GM23338 (cell line): ENCODE results near the gene PPP6R2. TPM values are rescaled to one million over a fixed set of nuclear protein-coding genes. Genes with fewer than 3 reads are reported as not detected.

Source experiments
- ATAC-seq: fragments of 200-7000 bp; cut with Tn5 transposase; 3 replicates; pipeline ENCODE4 v1.9.1; 2020
- DNase-seq: peaks from one replicate; pipeline ENCODE4 v3.0.0-alpha.2; 2015; ENCODE audit warnings: low spot score
- H2AFZ ChIP-seq: fragments of 200-600 bp; sonication (generic); 2 replicates; pipeline ENCODE4 v1.8.0; 2016; ENCODE audit warnings: antibody characterized with exemption, mild to moderate bottlenecking, moderate library complexity
- H3F3A ChIP-seq: fragments of 200-600 bp; sonication (generic); replicated peaks from 2 replicates; pipeline ENCODE4 v1.8.0; 2017; ENCODE audit warnings: antibody characterized with exemption, mixed run types, low read depth
- H3K27ac ChIP-seq: fragments of 200-600 bp; sonication (generic); 2 replicates; pipeline ENCODE4 v1.6.1; 2016; ENCODE audit warnings: low read depth
- H3K27me3 ChIP-seq: fragments of 200-600 bp; sonication (generic); 2 replicates; pipeline ENCODE4 v1.8.0; 2016; ENCODE audit warnings: mild to moderate bottlenecking, mixed run types, moderate library complexity; ENCODE audit not compliant: insufficient read depth
- H3K36me3 ChIP-seq: fragments of 200-600 bp; sonication (generic); 2 replicates; pipeline ENCODE4 v1.8.0; 2016; ENCODE audit warnings: mild to moderate bottlenecking; ENCODE audit not compliant: insufficient read depth
- H3K4me1 ChIP-seq: fragments of 200-600 bp; sonication (generic); 2 replicates; pipeline ENCODE4 v1.8.0; 2016; ENCODE audit warnings: mild to moderate bottlenecking, moderate library complexity; ENCODE audit not compliant: insufficient read depth
- H3K4me2 ChIP-seq: fragments of 200-600 bp; sonication (generic); 2 replicates; pipeline ENCODE4 v1.7.1; 2017; ENCODE audit warnings: mixed run types
- H3K4me3 ChIP-seq: fragments of 200-600 bp; sonication (generic); 2 replicates; pipeline ENCODE4 v1.6.1; 2016; ENCODE audit warnings: mixed run types
- H3K79me2 ChIP-seq: fragments of 200-600 bp; sonication (generic); replicated peaks from 2 replicates; pipeline ENCODE4 v1.8.0; 2017; ENCODE audit warnings: mild to moderate bottlenecking; ENCODE audit not compliant: insufficient read depth
- H3K9me2 ChIP-seq: fragments of 200-600 bp; sonication (generic); 2 replicates; pipeline ENCODE4 v1.8.0; 2017; ENCODE audit not compliant: insufficient read depth
- H4K20me1 ChIP-seq: fragments of 200-600 bp; sonication (generic); replicated peaks from 2 replicates; pipeline ENCODE4 v1.8.0; 2017; ENCODE audit warnings: mild to moderate bottlenecking; ENCODE audit not compliant: insufficient read depth
- H3K27ac Mint-ChIP-seq: 2 replicates; pipeline ENCODE4 v1.8.0; 2020; ENCODE audit warnings: inconsistent platforms, mild to moderate bottlenecking, moderate library complexity, mixed read lengths
- H3K27me3 Mint-ChIP-seq: 3 replicates; pipeline ENCODE4 v1.8.0; 2022; ENCODE audit warnings: low read depth, mild to moderate bottlenecking, moderate library complexity, mixed read lengths, inconsistent platforms; ENCODE audit not compliant: insufficient read depth, poor library complexity
- H3K36me3 Mint-ChIP-seq: 3 replicates; pipeline ENCODE4 v1.8.0; 2021; ENCODE audit warnings: low read depth, mild to moderate bottlenecking, inconsistent platforms, moderate library complexity, mixed read lengths
- H3K4me1 Mint-ChIP-seq: 3 replicates; pipeline ENCODE4 v1.8.0; 2020; ENCODE audit warnings: mild to moderate bottlenecking, inconsistent platforms, mixed read lengths
- H3K4me3 Mint-ChIP-seq: 3 replicates; pipeline ENCODE4 v1.8.0; 2021; ENCODE audit warnings: moderate library complexity, mild to moderate bottlenecking, inconsistent platforms, mixed read lengths
- H3K9me3 Mint-ChIP-seq: 3 replicates; pipeline ENCODE4 v1.8.0; 2020; ENCODE audit warnings: moderate library complexity, mild to moderate bottlenecking, inconsistent platforms, mixed read lengths
- EZH2 ChIP-seq: fragments of 200-600 bp; sonication (generic); IDR thresholded peaks from one replicate; pipeline ENCODE4 v1.8.0; 2017; ENCODE audit warnings: antibody characterized with exemption, mild to moderate bottlenecking, low read depth; ENCODE audit not compliant: unreplicated experiment
- EZH2phosphoT487 ChIP-seq: fragments of 200-600 bp; sonication (generic); IDR thresholded peaks from one replicate; pipeline ENCODE4 v1.8.1; 2018; ENCODE audit warnings: antibody characterized with exemption; ENCODE audit not compliant: unreplicated experiment
- JUNB ChIP-seq: IDR thresholded peaks from one replicate; pipeline ENCODE4 v1.6.1; 2016; ENCODE audit warnings: antibody characterized with exemption; ENCODE audit not compliant: unreplicated experiment
- NANOG ChIP-seq: IDR thresholded peaks from 2 replicates; pipeline ENCODE4 v1.6.1; 2016; ENCODE audit warnings: antibody characterized with exemption, borderline replicate concordance
- POLR2AphosphoS5 ChIP-seq: IDR thresholded peaks from 2 replicates; pipeline ENCODE4 v1.6.1; 2016; ENCODE audit warnings: antibody characterized with exemption, low read depth
- ZNF114 ChIP-seq: fragments of 250-450 bp; sonication (Bioruptor Pico); IDR thresholded peaks from 2 replicates; pipeline ENCODE4 v1.5.0; 2020; ENCODE audit warnings: mild to moderate bottlenecking, moderate library complexity
- ZNF331 ChIP-seq: fragments of 250-450 bp; sonication (Bioruptor Pico); IDR thresholded peaks from 2 replicates; pipeline ENCODE4 v1.5.0; 2020; ENCODE audit warnings: low read depth, mild to moderate bottlenecking, moderate library complexity
- polyA plus RNA-seq: library from polyadenylated mRNA; unstranded; fragments of >200 nt; fragmentation: Nextera tagmentation; extraction: Ambion mirVana; gene quantifications from 2 replicates; pipeline ENCODE4 v1.2.1, GENCODE V29; 2016
- total RNA-seq: library from RNA; depleted of rRNA; stranded (reverse); fragments of >200 nt; shearing (Covaris generic); gene quantifications from 2 replicates; pipeline ENCODE4 v1.2.3, GENCODE V29; 2014
- TF ChIP-seq, protein P1 (sequence below): IDR thresholded peaks from 2 replicates; pipeline ENCODE4 v1.6.1; 2016; ENCODE audit warnings: antibody characterized with exemption
- TF ChIP-seq, protein P2 (sequence below): fragments of 250-450 bp; sonication (Bioruptor Pico); IDR thresholded peaks from 2 replicates; pipeline ENCODE4 v1.5.0; 2020; ENCODE audit warnings: mild to moderate bottlenecking, moderate library complexity
- TF ChIP-seq, protein P3 (sequence below): IDR thresholded peaks from one replicate; pipeline ENCODE4 v1.6.1; 2018; ENCODE audit warnings: antibody characterized with exemption; ENCODE audit not compliant: unreplicated experiment
- TF ChIP-seq, protein P4 (sequence below), 2 experiments: fragments of 200-600 bp in 1 of 2; sonication (generic) in 1 of 2; conservative IDR thresholded peaks; 2 replicates each; pipeline versions ENCODE4 v1.5.1 to v1.6.1; 2016 to 2017; ENCODE audit warnings: antibody characterized with exemption in 2 of 2, low read depth in 2 of 2, mild to moderate bottlenecking in 2 of 2, moderate library complexity in 1 of 2

PPP6R2 gene
- total and polyA plus RNA-seq, 2 experiments from 2014 or later: 11.9 to 45.8 TPM

GRCh38 chr22:50463188-50463900, 120.2 kb downstream of the PPP6R2 start:
- no peaks in the 10 kb centered on the region for H3K36me3 ChIP-seq

More at GRCh38 chr22:50463188-50463900, 120.2 kb downstream of the PPP6R2 start:
- Histone ChIP-seq H2AFZ (no peak overlapping the region), H3K4me3 (no peak overlapping the region), H3K27ac (no peak overlapping the region), H3K27me3 (no peaks in the 10 kb centered on the region), H3F3A (0 out of 2 replicates have a peak, but pooled peaks cover 3% of the 10 kb centered on the region), H3K4me2 (no peak overlapping the region), H3K9me2 (no peaks in the 10 kb centered on the region), H3K4me1 (no peaks in the 10 kb centered on the region), H4K20me1 (peaks cover 6% of the 10 kb centered on the region), H3K79me2 (peaks cover 2% of the 10 kb centered on the region)
- peaks cover 40% of the 10 kb centered on the region for H3K36me3 Mint-ChIP-seq
- peaks cover 4% of the 10 kb centered on the region for H3K27me3 Mint-ChIP-seq
- no peaks in the 10 kb centered on the region for H3K9me3 Mint-ChIP-seq
- ATAC-seq (no peak), DNase-seq (no peak)
- no peak overlapping the region for H3K4me3 Mint-ChIP-seq
- TF ChIP-seq, protein P1, sequence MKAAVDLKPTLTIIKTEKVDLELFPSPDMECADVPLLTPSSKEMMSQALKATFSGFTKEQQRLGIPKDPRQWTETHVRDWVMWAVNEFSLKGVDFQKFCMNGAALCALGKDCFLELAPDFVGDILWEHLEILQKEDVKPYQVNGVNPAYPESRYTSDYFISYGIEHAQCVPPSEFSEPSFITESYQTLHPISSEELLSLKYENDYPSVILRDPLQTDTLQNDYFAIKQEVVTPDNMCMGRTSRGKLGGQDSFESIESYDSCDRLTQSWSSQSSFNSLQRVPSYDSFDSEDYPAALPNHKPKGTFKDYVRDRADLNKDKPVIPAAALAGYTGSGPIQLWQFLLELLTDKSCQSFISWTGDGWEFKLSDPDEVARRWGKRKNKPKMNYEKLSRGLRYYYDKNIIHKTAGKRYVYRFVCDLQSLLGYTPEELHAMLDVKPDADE: no peak
- TF ChIP-seq POLR2AphosphoS5 (no peak), EZH2phosphoT487 (no peak), NANOG (no peak), JUNB (no peak), ZNF331 (CRISPR knock-in tag) (no peak), ZNF114 (CRISPR knock-in tag) (no peak), EZH2 (no peak)
- TF ChIP-seq, protein P2, sequence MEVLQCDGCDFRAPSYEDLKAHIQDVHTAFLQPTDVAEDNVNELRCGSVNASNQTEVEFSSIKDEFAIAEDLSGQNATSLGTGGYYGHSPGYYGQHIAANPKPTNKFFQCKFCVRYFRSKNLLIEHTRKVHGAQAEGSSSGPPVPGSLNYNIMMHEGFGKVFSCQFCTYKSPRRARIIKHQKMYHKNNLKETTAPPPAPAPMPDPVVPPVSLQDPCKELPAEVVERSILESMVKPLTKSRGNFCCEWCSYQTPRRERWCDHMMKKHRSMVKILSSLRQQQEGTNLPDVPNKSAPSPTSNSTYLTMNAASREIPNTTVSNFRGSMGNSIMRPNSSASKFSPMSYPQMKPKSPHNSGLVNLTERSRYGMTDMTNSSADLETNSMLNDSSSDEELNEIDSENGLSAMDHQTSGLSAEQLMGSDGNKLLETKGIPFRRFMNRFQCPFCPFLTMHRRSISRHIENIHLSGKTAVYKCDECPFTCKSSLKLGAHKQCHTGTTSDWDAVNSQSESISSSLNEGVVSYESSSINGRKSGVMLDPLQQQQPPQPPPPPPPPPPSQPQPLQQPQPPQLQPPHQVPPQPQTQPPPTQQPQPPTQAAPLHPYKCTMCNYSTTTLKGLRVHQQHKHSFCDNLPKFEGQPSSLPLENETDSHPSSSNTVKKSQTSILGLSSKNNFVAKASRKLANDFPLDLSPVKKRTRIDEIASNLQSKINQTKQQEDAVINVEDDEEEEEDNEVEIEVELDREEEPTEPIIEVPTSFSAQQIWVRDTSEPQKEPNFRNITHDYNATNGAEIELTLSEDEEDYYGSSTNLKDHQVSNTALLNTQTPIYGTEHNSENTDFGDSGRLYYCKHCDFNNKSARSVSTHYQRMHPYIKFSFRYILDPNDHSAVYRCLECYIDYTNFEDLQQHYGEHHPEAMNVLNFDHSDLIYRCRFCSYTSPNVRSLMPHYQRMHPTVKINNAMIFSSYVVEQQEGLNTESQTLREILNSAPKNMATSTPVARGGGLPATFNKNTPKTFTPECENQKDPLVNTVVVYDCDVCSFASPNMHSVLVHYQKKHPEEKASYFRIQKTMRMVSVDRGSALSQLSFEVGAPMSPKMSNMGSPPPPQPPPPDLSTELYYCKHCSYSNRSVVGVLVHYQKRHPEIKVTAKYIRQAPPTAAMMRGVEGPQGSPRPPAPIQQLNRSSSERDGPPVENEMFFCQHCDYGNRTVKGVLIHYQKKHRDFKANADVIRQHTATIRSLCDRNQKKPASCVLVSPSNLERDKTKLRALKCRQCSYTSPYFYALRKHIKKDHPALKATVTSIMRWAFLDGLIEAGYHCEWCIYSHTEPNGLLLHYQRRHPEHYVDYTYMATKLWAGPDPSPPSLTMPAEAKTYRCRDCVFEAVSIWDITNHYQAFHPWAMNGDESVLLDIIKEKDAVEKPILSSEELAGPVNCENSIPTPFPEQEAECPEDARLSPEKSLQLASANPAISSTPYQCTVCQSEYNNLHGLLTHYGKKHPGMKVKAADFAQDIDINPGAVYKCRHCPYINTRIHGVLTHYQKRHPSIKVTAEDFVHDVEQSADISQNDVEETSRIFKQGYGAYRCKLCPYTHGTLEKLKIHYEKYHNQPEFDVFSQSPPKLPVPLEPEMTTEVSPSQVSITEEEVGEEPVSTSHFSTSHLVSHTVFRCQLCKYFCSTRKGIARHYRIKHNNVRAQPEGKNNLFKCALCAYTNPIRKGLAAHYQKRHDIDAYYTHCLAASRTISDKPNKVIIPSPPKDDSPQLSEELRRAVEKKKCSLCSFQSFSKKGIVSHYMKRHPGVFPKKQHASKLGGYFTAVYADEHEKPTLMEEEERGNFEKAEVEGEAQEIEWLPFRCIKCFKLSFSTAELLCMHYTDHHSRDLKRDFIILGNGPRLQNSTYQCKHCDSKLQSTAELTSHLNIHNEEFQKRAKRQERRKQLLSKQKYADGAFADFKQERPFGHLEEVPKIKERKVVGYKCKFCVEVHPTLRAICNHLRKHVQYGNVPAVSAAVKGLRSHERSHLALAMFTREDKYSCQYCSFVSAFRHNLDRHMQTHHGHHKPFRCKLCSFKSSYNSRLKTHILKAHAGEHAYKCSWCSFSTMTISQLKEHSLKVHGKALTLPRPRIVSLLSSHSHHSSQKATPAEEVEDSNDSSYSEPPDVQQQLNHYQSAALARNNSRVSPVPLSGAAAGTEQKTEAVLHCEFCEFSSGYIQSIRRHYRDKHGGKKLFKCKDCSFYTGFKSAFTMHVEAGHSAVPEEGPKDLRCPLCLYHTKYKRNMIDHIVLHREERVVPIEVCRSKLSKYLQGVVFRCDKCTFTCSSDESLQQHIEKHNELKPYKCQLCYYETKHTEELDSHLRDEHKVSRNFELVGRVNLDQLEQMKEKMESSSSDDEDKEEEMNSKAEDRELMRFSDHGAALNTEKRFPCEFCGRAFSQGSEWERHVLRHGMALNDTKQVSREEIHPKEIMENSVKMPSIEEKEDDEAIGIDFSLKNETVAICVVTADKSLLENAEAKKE (CRISPR knock-in tag): no peak
- TF ChIP-seq, protein P3, sequence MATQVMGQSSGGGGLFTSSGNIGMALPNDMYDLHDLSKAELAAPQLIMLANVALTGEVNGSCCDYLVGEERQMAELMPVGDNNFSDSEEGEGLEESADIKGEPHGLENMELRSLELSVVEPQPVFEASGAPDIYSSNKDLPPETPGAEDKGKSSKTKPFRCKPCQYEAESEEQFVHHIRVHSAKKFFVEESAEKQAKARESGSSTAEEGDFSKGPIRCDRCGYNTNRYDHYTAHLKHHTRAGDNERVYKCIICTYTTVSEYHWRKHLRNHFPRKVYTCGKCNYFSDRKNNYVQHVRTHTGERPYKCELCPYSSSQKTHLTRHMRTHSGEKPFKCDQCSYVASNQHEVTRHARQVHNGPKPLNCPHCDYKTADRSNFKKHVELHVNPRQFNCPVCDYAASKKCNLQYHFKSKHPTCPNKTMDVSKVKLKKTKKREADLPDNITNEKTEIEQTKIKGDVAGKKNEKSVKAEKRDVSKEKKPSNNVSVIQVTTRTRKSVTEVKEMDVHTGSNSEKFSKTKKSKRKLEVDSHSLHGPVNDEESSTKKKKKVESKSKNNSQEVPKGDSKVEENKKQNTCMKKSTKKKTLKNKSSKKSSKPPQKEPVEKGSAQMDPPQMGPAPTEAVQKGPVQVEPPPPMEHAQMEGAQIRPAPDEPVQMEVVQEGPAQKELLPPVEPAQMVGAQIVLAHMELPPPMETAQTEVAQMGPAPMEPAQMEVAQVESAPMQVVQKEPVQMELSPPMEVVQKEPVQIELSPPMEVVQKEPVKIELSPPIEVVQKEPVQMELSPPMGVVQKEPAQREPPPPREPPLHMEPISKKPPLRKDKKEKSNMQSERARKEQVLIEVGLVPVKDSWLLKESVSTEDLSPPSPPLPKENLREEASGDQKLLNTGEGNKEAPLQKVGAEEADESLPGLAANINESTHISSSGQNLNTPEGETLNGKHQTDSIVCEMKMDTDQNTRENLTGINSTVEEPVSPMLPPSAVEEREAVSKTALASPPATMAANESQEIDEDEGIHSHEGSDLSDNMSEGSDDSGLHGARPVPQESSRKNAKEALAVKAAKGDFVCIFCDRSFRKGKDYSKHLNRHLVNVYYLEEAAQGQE: no peak
- TF ChIP-seq, protein P4, sequence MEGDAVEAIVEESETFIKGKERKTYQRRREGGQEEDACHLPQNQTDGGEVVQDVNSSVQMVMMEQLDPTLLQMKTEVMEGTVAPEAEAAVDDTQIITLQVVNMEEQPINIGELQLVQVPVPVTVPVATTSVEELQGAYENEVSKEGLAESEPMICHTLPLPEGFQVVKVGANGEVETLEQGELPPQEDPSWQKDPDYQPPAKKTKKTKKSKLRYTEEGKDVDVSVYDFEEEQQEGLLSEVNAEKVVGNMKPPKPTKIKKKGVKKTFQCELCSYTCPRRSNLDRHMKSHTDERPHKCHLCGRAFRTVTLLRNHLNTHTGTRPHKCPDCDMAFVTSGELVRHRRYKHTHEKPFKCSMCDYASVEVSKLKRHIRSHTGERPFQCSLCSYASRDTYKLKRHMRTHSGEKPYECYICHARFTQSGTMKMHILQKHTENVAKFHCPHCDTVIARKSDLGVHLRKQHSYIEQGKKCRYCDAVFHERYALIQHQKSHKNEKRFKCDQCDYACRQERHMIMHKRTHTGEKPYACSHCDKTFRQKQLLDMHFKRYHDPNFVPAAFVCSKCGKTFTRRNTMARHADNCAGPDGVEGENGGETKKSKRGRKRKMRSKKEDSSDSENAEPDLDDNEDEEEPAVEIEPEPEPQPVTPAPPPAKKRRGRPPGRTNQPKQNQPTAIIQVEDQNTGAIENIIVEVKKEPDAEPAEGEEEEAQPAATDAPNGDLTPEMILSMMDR (conservative IDR thresholded peaks at IDR 0.05; ENCODE audit: low read depth in 2 of 2): no peak
- no peak overlapping the region for H3K27ac Mint-ChIP-seq
- peaks cover 3% of the 10 kb centered on the region; the same call in 2 of the 3 replicates for H3K4me1 Mint-ChIP-seq
